ENCODE data around the gene MYOG.

The MYOG gene

GRCh38 chr1:203117611-203118575 lies 32.1 kb upstream of the MYOG start:
- peak; percentile 57 for DNase-seq

- no peak for DNase-seq
Observed at GRCh38 chr1:203116091-203116820, 30.4 kb upstream of the MYOG start.

- no peak for DNase-seq
Observed at GRCh38 chr1:203114202-203114601, 28.4 kb upstream of the MYOG start.

GRCh38 chr1:203113308-203113707 lies 27.5 kb upstream of the MYOG start:
- DNase-seq = no peak

GRCh38 chr1:203112475-203112874 lies 26.7 kb upstream of the MYOG start:
- DNase-seq = no peak

GRCh38 chr1:203104789-203105390 lies 19.1 kb upstream of the MYOG start:
- no peak for DNase-seq

- DNase-seq = no peak
Observed at GRCh38 chr1:203103829-203104495, 18.1 kb upstream of the MYOG start.

GRCh38 chr1:203103216-203103615 lies 17.4 kb upstream of the MYOG start:
- no peak for DNase-seq

GRCh38 chr1:203101813-203102634 lies 16.2 kb upstream of the MYOG start:
- no peak for DNase-seq

GRCh38 chr1:203100516-203100869 lies 14.7 kb upstream of the MYOG start:
- DNase-seq = no peak

- DNase-seq = no peak
Observed at GRCh38 chr1:203099805-203100515, 14.1 kb upstream of the MYOG start.

GRCh38 chr1:203098914-203099520 lies 13.2 kb upstream of the MYOG start:
- no peak for DNase-seq

GRCh38 chr1:203098445-203098844 lies 12.6 kb upstream of the MYOG start:
- DNase-seq = no peak

GRCh38 chr1:203097001-203097400 lies 11.2 kb upstream of the MYOG start:
- DNase-seq = no peak

GRCh38 chr1:203096566-203096965 lies 10.8 kb upstream of the MYOG start:
- DNase-seq = no peak

- DNase-seq = no peak
Observed at GRCh38 chr1:203095061-203095690, 9.4 kb upstream of the MYOG start.

- no peak for DNase-seq
Observed at GRCh38 chr1:203093754-203094410, 8.1 kb upstream of the MYOG start.

GRCh38 chr1:203091761-203092330 lies 6.0 kb upstream of the MYOG start:
- DNase-seq = no peak

GRCh38 chr1:203091199-203091477 lies 5.3 kb upstream of the MYOG start:
- no peak for DNase-seq

Data from COR-L47 (cell line).